ENCODE measurements around the gene TOMT. TPM values are rescaled to one million over a fixed set of nuclear protein-coding genes. Genes with fewer than 3 reads are reported as not detected.
"Not testable (repeated sequence)": the region's sequence is repeated elsewhere in the genome, so short reads cannot be mapped to it uniquely, and the experiment has no call there.

Gene TOMT
- total RNA-seq, 1 donor from 2014 or later: not detected

GRCh38 chr11:72132646-72133045 is 26.9 kb downstream of the TOMT start:
- H3K9ac ChIP-seq: no peak overlapping the region
- H4K20me1 ChIP-seq (ENCODE audit: low read depth): no peaks in the 10 kb centered on the region
- H3K27me3 Mint-ChIP-seq (ENCODE audit: insufficient read depth, low read depth): peaks cover 27% of the 10 kb centered on the region
- peaks cover 5% of the 10 kb centered on the region for H3K36me3 Mint-ChIP-seq
- peaks cover 30% of the 10 kb centered on the region for H3K27me3 ChIP-seq
- TF ChIP-seq CTCF (IDR thresholded peaks at IDR 0.05) (no peak), EZH2phosphoT487 (IDR thresholded peaks at IDR 0.05) (no peak), EZH2 (IDR thresholded peaks at IDR 0.05) (no peak)
- H3K4me3 ChIP-seq: no peak overlapping the region
- no peak overlapping the region for H3K4me3 Mint-ChIP-seq
- peaks cover 5% of the 10 kb centered on the region for H3K9me3 ChIP-seq (ENCODE audit: low read depth)
- H3F3A ChIP-seq (ENCODE audit: low read depth): no peaks in the 10 kb centered on the region
- H3K4me1 ChIP-seq: no peaks in the 10 kb centered on the region
- no peak overlapping the region for H3K27ac ChIP-seq
- H2AFZ ChIP-seq (replicated peaks): no peak overlapping the region
- no peaks in the 10 kb centered on the region for H3K36me3 ChIP-seq
- no peak overlapping the region for H3K27ac Mint-ChIP-seq
- no peaks in the 10 kb centered on the region for H3K79me2 ChIP-seq (ENCODE audit: low read depth)
- no peak for DNase-seq (ENCODE audit: low spot score)
- H3K9me3 Mint-ChIP-seq: peaks cover 21% of the 10 kb centered on the region
- H3K4me2 ChIP-seq: no peak overlapping the region
- no peaks in the 10 kb centered on the region for H3K4me1 Mint-ChIP-seq

- H3K27ac ChIP-seq; H2AFZ ChIP-seq (replicated peaks); H3K4me3 Mint-ChIP-seq; H3K9me3 Mint-ChIP-seq; H3K4me1 ChIP-seq; H3K4me3 ChIP-seq; H3K4me1 Mint-ChIP-seq; H3F3A ChIP-seq (ENCODE audit: low read depth); DNase-seq (ENCODE audit: low spot score); H3K4me2 ChIP-seq; H3K36me3 ChIP-seq; H3K79me2 ChIP-seq (ENCODE audit: low read depth); H3K36me3 Mint-ChIP-seq; H4K20me1 ChIP-seq (ENCODE audit: low read depth); H3K27ac Mint-ChIP-seq; H3K9ac ChIP-seq; H3K9me3 ChIP-seq (ENCODE audit: low read depth): not testable (repeated sequence)
- H3K27me3 Mint-ChIP-seq (ENCODE audit: insufficient read depth, low read depth): peaks cover 13% of the 10 kb centered on the region
- H3K27me3 ChIP-seq: peaks cover 30% of the 10 kb centered on the region
These were observed 29.7 kb downstream of the TOMT start, which contains the start of gene FOLR3 for GRCh38 chr11:72135473-72135872. FOLR3 (plus strand) TSS chr11:72135725; CDS start chr11:72135953, 228 bp downstream.

GRCh38 chr11:72135891-72136683 is 30.4 kb downstream of the TOMT start:
- Histone ChIP-seq H3K4me3 (no peak overlapping the region), H4K20me1 (ENCODE audit: low read depth) (no peaks in the 10 kb centered on the region), H3K27me3 (peaks cover 30% of the 10 kb centered on the region), H3K27ac (no peak overlapping the region), H3K9me3 (ENCODE audit: low read depth) (no peaks in the 10 kb centered on the region), H3K9ac (no peak overlapping the region), H3K4me2 (no peak overlapping the region), H3K36me3 (no peaks in the 10 kb centered on the region), H2AFZ (replicated peaks) (no peak overlapping the region), H3K4me1 (no peaks in the 10 kb centered on the region), H3K79me2 (ENCODE audit: low read depth) (no peaks in the 10 kb centered on the region), H3F3A (ENCODE audit: low read depth) (no peaks in the 10 kb centered on the region)
- DNase-seq (ENCODE audit: low spot score): no peak
- Mint-ChIP-seq H3K27me3 (ENCODE audit: insufficient read depth, low read depth) (peaks cover 12% of the 10 kb centered on the region), H3K9me3 (no peaks in the 10 kb centered on the region), H3K4me3 (no peak overlapping the region), H3K36me3 (no peaks in the 10 kb centered on the region), H3K4me1 (no peaks in the 10 kb centered on the region), H3K27ac (no peak overlapping the region)
- TF ChIP-seq CTCF (IDR thresholded peaks at IDR 0.05): no peak
- TF ChIP-seq EZH2 (IDR thresholded peaks at IDR 0.05): no peak
- no peak for TF ChIP-seq EZH2phosphoT487 (IDR thresholded peaks at IDR 0.05)

GRCh38 chr11:72136684-72137262 is 31.0 kb downstream of the TOMT start:
- Mint-ChIP-seq H3K27ac (no peak overlapping the region), H3K4me1 (no peaks in the 10 kb centered on the region), H3K4me3 (no peak overlapping the region), H3K9me3 (no peaks in the 10 kb centered on the region), H3K27me3 (ENCODE audit: insufficient read depth, low read depth) (peaks cover 17% of the 10 kb centered on the region), H3K36me3 (no peaks in the 10 kb centered on the region)
- no peak for DNase-seq (ENCODE audit: low spot score)
- no peaks in the 10 kb centered on the region for H3K79me2 ChIP-seq (ENCODE audit: low read depth)
- peaks cover 23% of the 10 kb centered on the region for H3K27me3 ChIP-seq
- H3F3A ChIP-seq (ENCODE audit: low read depth): no peaks in the 10 kb centered on the region
- no peak overlapping the region for H3K4me2 ChIP-seq
- H3K4me3 ChIP-seq: no peak overlapping the region
- H3K4me1 ChIP-seq: no peaks in the 10 kb centered on the region
- no peak overlapping the region for H3K9ac ChIP-seq
- TF ChIP-seq EZH2 (IDR thresholded peaks at IDR 0.05) (no peak), EZH2phosphoT487 (IDR thresholded peaks at IDR 0.05) (no peak)
- H4K20me1 ChIP-seq (ENCODE audit: low read depth): no peaks in the 10 kb centered on the region
- H3K36me3 ChIP-seq: no peaks in the 10 kb centered on the region
- H2AFZ ChIP-seq (replicated peaks): no peak overlapping the region
- H3K9me3 ChIP-seq (ENCODE audit: low read depth): no peaks in the 10 kb centered on the region
- no peak overlapping the region for H3K27ac ChIP-seq

Data from neural progenitor cell (in vitro differentiated cells).